ENCODE results near the gene KDSR.

DNA sequence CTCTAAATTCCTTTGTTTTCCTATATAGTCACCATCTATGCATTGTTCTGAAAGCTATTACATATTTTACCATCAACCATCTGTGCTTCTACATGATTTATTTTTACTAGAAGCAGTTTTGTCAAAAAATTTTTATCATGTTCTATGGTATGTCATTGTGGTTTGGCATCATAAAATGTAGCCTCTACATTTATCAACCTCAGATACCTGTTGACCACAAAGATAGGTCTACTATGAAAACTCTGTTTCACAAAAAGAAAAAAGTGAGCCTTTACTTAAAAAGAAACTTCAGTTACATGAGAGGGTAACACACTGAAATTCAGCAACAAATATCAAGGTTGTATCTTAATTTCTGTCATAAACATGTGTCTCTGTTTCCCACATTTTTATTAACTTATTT lies 51.1 kb downstream of the KDSR start:
- no peak for TF ChIP-seq POLR2A (IDR thresholded peaks at IDR 0.05; ENCODE audit: low read depth, low read length)
- TF ChIP-seq POLR2AphosphoS5 (IDR thresholded peaks at IDR 0.05; ENCODE audit: low read depth, low read length), result no peak
- TF ChIP-seq PAX5 (IDR thresholded peaks at IDR 0.05; ENCODE audit: insufficient read depth, low read length, severe bottlenecking), result no peak

Data from GM12891 (cell line).